Stimulated activated CD4-positive, alpha-beta T cell treated with anti-CD3 and anti-CD28 coated beads, TNF-alpha, amount 100 ng/mL, for 24 hours (primary cell): ENCODE measurements around the gene DDRGK1.
"Not testable (repeated sequence)": the region's sequence is repeated elsewhere in the genome, so short reads cannot be mapped to it uniquely, and the experiment has no call there.

ENCODE experiments used
- DNase-seq, 3 experiments: peaks; one replicate each; pipeline ENCODE4 v3.0.0-alpha.2; 2020; ENCODE audit warnings: low read depth in 3 of 3

Gene DDRGK1

GRCh38 chr20:3183896-3184612 lies 20.4 kb downstream of the DDRGK1 start:
- DNase-seq = no peak

DNA sequence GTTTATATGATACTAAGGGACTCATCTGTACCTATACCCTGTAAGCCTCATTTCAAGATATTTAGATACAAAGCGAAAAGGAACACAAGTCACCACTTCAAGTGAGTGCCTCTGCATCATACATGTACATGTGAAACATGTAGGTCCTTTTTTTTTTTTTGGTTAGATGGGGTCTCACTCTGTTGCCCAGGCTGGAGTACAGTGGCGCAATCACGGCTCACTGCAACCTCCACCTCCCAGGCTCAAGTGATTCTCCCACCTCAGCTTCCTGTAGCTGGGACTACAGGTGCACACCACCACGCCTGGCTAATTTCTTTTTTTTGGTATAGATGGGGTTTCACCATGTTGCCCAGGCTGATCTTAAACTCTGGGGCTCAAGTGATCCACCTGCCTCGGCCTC lies 22.1 kb downstream of the DDRGK1 start:
- DNase-seq = not testable (repeated sequence)

DNA sequence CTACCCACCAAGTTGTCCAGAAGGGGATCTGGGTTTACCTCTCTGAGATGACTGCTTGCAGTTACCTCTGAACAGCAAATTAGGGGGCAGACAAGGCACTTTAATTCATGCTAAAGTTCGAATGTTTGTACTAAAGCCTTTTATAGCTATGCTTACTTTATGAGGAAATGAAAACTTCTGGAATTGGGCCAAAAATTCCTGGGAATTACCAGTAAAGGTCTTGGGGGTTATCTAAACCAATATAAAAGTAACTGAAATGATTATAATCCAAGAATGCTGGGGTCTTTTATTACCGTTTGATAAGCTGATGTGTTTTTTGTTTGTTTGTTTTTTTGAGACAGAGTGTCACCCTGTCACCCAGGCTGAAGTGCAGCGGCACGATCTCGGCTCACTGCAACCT lies 23.2 kb downstream of the DDRGK1 start:
- DNase-seq = no peak

GRCh38 chr20:3180319-3180718 lies 24.2 kb downstream of the DDRGK1 start:
- no peak for DNase-seq

DNA sequence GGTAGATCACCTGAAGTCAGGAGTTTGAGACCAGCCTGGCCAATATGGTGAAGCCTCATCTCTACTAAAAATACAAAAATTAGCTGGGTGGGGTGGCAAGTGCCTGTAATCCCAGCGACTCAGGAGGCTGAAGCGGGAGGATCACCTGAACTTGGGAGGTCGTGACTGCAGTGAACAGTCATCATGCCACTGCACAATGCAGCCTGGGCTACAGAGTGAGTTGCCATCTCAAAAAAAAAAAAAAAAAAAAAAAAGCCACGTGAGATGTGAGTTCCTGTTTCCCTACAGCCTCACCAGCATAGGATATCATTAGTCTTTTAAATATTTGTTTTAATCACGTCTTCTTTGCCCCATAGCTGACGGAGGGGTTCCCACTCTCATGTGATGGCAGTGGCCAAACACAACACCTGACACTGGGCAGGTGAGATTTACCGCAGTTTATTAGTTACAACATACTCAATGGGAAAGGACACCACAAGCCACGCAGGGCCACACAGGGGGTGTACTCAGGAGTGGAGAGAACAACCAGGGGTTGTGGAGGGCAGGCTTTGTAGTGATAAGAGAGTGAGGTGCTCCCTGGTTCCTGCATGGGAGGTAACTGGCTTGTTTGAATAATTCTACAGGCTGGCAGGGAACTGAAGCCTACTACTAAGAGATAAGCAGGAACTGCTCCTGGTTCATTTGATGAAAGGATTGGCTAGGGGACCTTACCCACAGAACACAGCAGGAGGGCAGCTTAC lies 26.6 kb downstream of the DDRGK1 start:
- no peak for DNase-seq

- DNase-seq = no peak
Observed at GRCh38 chr20:3175270-3175669, 29.2 kb downstream of the DDRGK1 start.

DNA sequence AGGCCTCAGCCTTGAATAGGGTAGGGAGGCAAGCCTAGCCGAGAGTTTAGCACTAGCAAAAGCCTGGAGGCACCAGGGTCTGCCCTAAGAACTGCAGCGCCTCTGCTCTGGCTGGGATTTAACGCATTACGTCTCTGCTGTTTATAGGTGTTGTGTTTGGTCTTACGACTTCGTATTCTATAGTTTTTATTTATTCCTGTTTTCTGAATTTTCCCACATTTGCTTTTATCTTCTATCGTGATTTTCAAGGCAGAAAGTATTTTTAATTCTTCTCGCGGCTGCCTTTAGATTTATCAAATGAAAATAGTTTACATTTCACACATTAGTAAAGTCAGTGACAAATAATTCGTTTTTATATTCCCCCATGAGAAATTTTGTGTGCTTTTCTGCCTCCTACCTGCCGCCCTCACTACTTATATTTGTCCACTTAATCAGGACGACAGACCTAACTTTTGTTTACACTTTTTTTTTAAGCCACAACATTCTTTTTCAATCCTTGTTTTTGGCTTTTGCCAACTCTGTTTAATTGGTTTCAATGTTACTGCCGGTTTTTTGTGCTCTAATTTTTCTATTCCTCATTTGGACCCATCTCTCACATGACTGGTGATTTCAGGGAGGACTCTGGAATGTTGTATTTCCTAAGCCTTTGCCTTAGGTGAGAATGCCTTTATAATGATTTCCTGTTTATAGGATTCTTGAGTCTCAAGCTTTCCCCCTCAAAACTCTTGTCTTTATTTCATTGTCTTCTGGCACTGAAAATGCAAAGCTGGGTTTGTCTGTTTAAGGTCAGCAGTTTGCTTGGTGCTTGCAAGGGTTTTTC lies 29.8 kb downstream of the DDRGK1 start:
- DNase-seq = no peak

DNA sequence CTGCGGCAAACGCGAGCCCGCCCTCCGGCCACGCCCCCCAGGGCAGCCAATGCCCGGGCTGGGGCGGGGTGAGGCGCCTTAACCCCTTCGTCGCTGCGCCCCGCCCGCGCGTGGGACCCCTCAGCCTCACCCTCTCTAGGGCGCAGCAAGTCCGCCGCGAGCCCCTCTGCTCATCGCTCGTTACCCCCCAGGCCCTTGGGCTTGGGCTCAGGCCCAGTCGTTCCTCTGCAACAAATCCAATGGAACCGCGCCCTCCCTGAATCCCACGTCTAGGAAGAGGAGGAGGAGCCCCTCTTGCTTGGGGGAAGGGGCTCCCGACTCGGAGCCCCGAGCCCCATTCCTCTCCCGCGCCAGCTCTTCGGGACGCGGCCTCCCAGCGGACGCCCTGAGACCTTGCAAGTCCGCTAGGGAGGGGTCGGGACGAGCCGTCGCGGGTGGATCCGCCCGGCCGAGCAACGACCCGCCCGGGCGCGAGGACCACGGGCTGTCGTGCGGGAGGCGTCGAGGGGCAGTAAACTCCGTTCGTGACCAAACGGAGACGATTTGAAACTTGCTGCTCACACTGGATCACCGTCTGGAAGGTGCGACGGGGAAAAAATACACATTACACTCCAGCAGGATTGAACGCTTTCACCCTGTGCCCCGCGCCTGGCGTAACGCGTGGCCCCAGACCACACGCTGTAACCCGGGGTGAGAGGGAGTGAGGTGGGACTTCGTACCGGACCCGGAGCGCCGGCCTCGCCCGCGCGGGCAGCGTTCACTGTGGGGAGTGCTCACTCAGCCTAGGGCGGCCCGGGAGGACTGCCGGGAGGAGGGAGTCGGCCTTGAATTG lies 30.7 kb downstream of the DDRGK1 start:
- peak; percentile 81 to 90 (median 82) for DNase-seq

GRCh38 chr20:3172933-3173609 lies 31.4 kb downstream of the DDRGK1 start, which contains the start of gene LZTS3:
TSS of gene LZTS3 (minus strand) at chr20:3173549. CDS start at chr20:3167163, 6,386 bp downstream.
- peak; percentile 48 to 74 (median 50) for DNase-seq

DNA sequence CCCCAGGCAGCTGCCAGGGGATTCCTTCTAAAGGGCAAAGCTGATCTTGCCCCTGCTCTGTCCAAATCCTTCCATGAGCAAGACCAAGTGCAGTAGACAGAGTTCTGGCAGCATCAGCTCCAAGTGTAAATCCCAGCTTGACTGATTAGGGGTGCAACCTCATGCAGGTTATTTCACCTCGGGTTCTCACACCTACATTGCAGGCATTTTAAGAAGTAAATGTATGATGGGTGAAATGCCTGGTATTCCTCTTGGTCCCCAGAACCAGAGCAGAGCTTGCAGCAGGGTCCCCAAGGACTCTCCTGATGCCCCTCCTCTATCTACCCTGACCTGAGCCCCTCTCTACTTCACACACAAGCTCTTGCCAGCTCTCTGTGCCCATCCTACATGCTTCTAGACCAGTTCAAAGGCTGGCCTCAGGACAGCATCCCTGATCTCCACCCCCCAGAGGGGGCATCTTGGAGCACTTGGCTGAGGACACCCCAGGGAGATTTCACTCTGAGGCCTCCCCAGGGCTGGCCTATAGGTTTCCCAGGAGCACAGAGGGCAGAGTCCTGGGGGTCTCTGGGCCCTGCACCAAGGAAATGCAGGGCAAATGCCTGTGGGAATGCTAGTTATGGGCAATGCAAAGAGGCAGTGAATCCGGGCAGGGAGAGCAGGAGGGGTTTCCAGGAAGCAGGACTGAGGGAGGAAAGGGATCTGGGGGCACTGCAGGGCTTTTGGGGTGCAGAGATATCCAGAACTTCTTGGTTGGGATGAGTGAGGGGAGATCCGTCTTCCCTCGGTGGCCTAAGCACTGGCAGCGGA lies 32.2 kb downstream of the DDRGK1 start:
- DNase-seq = no peak

GRCh38 chr20:3171391-3172125 lies 32.9 kb downstream of the DDRGK1 start:
- no peak for DNase-seq

- no peak for DNase-seq
Observed at GRCh38 chr20:3168829-3169590, 35.5 kb downstream of the DDRGK1 start.

DNA sequence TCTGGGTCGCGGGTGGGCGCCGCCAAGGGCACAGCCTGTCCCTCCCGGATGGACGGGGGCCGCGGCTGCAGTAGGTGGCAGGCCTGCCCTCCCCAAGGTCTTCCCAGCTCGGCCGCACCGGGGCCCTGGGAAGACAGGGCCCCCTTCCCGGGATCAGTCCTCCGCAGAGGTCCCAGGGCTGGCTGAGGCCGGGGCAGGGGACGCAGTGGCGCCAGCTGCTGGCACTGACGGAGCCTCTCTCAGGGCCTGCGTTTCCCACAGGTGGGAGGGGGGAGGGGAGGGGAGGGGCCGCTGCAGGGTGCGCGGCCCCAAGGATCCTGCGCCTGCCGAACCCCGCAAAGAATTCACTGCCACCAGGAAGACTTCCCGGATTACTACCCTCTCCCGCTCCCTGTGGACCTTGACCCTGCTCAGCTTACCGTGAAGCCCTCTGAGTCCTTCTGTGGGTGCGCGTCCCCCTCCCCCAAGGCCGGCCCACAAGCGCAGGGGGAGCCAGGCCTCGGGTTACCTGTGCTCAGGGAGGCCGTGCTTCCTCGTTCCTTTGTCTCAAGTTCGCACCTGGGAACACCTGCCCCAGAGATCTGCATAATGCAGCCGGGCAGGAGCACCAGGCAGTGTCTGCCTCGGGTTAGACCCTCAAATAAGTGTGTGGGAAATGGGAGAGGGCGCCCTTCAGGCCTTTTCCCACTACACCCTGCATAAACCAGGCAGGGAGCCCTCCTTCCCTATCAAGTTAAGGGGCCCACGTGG lies 36.2 kb downstream of the DDRGK1 start:
- DNase-seq = no peak

GRCh38 chr20:3167738-3168078 lies 36.8 kb downstream of the DDRGK1 start:
- no peak for DNase-seq

DNA sequence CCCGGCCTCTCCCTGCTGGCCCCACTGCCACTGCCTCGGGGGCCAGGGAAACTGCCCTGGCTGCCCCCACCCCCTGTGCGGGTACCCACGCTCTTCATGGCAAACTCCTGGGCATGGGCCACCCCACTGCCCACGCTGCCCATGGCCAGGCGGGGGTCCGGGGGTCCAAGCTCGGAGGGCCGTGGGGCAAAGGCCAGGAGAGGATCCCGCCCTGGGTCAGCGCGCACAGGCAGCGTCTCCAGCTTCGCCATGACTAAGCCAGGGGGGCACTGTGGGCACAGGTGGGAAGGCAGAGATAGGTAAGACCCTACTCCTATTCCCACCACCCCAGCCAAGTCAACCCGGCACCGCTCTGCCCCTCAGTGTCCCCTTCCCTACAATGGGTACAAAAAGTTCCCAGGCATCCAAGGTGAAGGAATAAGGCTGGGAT lies 37.6 kb downstream of the DDRGK1 start:
- DNase-seq = no peak

DNA sequence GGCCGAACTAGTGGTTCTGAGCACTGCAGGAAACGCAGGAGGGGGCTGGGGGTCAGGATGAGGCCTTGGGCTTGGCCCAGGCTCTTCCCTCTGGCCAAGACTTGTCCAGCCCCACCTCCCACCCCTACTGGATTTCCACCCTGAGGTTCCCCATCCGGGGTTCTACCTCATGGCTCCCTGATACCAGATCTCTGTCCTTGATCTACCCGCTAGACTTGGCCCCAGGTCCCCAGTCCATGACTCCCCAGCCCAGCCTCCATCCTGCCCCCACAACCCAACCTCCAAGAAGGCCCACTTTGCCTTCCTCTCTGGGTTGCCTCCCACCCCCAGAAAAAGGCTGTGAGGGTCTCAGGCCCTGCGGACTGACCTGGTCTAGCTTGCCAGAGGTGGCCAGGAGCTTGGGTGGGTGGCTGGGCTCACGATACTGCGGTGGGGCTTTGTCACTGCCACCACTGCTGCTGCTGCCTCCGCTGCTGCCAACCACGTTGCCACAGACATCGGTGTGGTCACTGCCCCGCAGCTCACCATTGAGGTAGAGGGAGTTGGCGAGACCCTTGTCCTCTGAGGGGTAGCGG lies 38.1 kb downstream of the DDRGK1 start:
- no peak for DNase-seq

DNA sequence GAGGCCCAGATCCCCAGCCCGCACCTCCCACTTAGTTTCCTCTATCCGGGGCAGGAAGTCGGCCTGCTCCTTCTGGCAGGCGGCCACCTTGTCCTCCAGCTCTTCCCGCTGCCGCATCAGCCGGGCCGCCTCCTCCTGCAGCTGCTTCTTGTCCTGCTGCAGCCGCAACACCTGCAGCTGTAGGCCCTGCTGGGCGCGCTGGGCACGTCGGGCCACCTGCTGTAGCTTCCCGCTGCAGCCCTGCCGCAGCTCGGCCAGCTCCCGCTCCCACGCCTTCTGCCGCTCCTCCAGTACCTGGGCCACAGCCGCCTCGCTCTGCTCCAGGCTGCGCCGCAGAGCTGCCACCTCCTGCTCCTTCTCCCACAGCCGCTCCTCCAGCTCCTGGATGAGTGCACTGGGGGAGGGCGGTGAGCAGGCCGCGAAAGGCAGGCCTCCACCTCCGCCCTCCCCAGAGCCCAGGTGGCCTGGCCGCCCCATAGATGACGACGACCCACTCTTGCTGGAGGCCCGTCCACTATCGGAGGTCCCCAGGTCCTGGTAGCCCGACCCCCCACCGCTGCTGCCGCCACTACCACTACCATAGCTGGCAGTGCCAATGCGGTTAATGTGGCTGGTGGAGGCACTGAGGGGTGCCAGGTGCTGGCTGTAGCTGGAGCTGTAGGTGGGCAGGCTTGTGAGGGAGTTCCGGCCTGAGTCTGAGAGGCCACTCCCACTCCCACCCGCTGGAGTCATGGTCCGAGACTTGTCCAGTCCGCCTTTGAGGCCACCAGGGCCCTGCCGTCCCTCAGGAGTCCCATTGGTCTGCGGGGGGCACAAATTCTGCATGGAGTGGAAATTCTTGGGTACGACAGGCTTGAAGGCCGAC lies 38.8 kb downstream of the DDRGK1 start:
- DNase-seq = no peak
